HG03103 (cell line): ENCODE data around the gene WDR45B.

ENCODE experiments used
- ATAC-seq: cut with Tn5 transposase; IDR thresholded peaks from one replicate; pipeline ENCODE4 v1.9.1; 2021; ENCODE audit warnings: low read depth; ENCODE audit not compliant: unreplicated experiment

WDR45B gene

GRCh38 chr17:82678265-82678891 lies 30.1 kb upstream of the WDR45B start:
- no peak for ATAC-seq

- no peak for ATAC-seq
These were observed 29.2 kb upstream of the WDR45B start for GRCh38 chr17:82677353-82677925.

GRCh38 chr17:82675476-82676245 lies 27.4 kb upstream of the WDR45B start:
- no peak for ATAC-seq

- ATAC-seq, result no peak
These were observed 26.6 kb upstream of the WDR45B start for GRCh38 chr17:82674656-82675475.

GRCh38 chr17:82670661-82671450 lies 22.6 kb upstream of the WDR45B start:
- ATAC-seq, result no peak

- no peak for ATAC-seq
These were observed 20.4 kb upstream of the WDR45B start for GRCh38 chr17:82668631-82669099.

GRCh38 chr17:82668024-82668630 lies 19.9 kb upstream of the WDR45B start:
- ATAC-seq, result no peak

GRCh38 chr17:82667668-82668000 lies 19.4 kb upstream of the WDR45B start:
- no peak for ATAC-seq

- no peak for ATAC-seq
These were observed 18.9 kb upstream of the WDR45B start for GRCh38 chr17:82666931-82667667.

GRCh38 chr17:82665891-82666290 lies 17.6 kb upstream of the WDR45B start:
- ATAC-seq, result no peak

GRCh38 chr17:82665217-82665616 lies 17.0 kb upstream of the WDR45B start:
- ATAC-seq, result no peak

GRCh38 chr17:82664701-82665182 lies 16.5 kb upstream of the WDR45B start:
- no peak for ATAC-seq

- ATAC-seq, result no peak
These were observed 16.0 kb upstream of the WDR45B start for GRCh38 chr17:82664276-82664575.

- ATAC-seq, result no peak
These were observed 15.4 kb upstream of the WDR45B start for GRCh38 chr17:82663381-82664275.

- no peak for ATAC-seq
These were observed 14.5 kb upstream of the WDR45B start for GRCh38 chr17:82662711-82663261.

- no peak for ATAC-seq
These were observed 13.8 kb upstream of the WDR45B start for GRCh38 chr17:82661717-82662683.

- ATAC-seq, result no peak
These were observed 11.6 kb upstream of the WDR45B start for GRCh38 chr17:82659886-82660285.
